LNCAP (cell line): ENCODE measurements around the gene FAM149B1.

ENCODE experiments used
- TF ChIP-seq, protein P1 (sequence below): fragments of 450-650 bp; IDR thresholded peaks from 2 replicates; pipeline ENCODE4 v1.5.1; 2017; ENCODE audit warnings: mild to moderate bottlenecking

The FAM149B1 gene

GRCh38 chr10:73281097-73281496 lies 113.2 kb downstream of the FAM149B1 start:
- TF ChIP-seq, protein P1, sequence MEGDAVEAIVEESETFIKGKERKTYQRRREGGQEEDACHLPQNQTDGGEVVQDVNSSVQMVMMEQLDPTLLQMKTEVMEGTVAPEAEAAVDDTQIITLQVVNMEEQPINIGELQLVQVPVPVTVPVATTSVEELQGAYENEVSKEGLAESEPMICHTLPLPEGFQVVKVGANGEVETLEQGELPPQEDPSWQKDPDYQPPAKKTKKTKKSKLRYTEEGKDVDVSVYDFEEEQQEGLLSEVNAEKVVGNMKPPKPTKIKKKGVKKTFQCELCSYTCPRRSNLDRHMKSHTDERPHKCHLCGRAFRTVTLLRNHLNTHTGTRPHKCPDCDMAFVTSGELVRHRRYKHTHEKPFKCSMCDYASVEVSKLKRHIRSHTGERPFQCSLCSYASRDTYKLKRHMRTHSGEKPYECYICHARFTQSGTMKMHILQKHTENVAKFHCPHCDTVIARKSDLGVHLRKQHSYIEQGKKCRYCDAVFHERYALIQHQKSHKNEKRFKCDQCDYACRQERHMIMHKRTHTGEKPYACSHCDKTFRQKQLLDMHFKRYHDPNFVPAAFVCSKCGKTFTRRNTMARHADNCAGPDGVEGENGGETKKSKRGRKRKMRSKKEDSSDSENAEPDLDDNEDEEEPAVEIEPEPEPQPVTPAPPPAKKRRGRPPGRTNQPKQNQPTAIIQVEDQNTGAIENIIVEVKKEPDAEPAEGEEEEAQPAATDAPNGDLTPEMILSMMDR = no peak

DNA sequence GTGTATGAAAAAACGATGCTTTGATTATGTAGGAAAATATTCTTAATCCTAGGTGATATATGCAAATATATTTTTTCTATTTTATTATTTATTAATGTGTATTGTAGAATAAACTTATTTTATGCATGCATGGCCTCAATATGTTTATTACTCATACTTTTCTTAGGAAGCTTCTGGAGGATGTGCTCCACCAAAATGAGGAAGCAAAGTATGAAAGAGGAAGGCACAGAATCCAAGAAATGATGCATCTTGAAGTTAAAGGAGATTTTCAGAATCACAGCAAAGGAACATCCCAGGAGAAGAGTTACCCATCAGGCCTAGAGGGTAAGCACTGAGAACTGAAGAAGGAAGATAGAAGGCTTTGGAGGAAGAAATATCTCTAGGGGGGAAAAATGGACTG lies 119.5 kb downstream of the FAM149B1 start:
- TF ChIP-seq, protein P1 = no peak

- TF ChIP-seq, protein P1 = no peak
These were observed 122.0 kb downstream of the FAM149B1 start for GRCh38 chr10:73289958-73290357.

DNA sequence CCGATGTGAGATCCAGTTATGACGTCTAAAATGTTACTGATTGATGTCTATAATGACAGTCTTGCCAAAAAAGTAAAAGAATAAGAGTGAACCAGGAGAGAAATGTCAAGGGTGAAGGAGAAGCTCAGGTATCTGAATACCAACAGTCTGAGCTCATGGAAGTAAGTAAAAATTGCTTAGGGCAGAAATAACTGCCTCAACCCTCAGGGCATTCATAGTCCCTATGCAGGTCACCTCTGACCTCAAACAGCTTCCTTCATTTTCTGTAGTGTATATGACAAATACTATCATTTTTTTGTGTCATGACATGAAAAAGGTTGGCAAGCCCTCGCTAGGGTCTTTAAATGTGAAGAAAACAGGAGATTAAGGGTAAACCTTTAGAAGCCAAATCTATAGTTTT lies 125.5 kb downstream of the FAM149B1 start:
- TF ChIP-seq, protein P1 = no peak
